Renal cortical epithelial cell (primary cell): ENCODE results near the gene EIF6. TPM values are rescaled to one million over a fixed set of nuclear protein-coding genes. Genes with fewer than 3 reads are reported as not detected.

Experiments used
- DNase-seq: peaks from one replicate; pipeline ENCODE4 v3.0.0-alpha.2; 2011; ENCODE audit warnings: low read depth
- total RNA-seq: library from RNA; depleted of rRNA; stranded (reverse); fragments of >200 nt; gene quantifications from 2 replicates; pipeline ENCODE4 v1.2.3, GENCODE V29; 2014

The EIF6 gene
- total RNA-seq, 1 donor from 2014 or later, result 199 TPM

DNA sequence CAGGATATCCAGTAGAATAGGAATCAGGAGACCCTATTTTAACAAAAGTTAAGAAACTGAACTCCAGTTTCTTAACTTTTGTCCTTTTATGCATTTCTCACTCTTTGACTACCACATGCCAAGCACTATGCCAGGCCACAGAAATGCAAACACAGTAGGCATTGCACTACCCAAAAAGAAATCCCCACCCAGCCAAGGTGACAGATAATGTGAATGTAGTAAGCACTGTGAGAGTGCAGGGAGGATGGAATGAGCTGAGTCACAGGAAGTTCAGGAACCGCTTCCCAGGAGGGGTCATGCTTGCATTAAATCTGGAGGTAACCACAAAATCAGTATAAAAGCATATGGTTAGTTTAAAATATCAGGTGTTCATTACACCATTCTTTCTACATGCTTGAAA is 27.7 kb upstream of the EIF6 start:
- peak; percentile 93 for DNase-seq

DNA sequence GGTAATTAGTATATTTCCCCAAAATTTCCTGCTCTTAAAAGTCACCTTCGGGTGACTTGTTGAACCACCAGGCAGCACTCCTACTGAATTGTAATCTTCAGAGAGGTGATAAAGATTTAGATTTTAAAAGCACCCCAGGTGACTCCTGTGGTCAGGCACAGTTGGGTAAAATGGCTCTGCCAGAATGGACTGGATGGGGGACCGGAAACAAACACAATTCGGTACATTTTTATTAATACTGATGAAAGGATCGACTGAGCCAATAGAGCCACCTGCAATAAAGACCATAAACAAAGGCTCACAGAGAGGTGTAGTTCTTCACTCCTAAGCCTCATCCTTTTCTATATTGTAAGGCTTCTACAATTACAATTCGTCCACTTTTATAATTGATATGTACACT is 27.2 kb upstream of the EIF6 start:
- no peak for DNase-seq

DNA sequence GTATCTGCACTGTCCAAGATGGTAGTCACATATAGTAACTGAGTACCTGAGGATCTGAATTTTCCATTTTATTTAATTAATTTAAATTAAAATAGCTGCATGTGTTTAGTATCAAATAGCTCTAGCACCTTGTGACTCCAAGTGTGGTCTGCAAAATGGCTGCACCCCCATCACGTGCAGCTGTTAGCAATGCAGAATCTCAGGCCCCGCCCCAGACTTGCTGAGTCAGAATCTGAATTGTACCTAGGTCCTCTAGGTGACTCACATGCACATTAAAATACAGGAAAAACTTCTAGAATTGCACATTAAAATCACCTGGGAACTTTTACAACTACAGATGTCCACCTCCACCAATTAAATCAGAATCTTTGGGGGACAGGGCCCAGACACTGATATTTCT is 26.8 kb upstream of the EIF6 start:
- peak; percentile 90 for DNase-seq

DNA sequence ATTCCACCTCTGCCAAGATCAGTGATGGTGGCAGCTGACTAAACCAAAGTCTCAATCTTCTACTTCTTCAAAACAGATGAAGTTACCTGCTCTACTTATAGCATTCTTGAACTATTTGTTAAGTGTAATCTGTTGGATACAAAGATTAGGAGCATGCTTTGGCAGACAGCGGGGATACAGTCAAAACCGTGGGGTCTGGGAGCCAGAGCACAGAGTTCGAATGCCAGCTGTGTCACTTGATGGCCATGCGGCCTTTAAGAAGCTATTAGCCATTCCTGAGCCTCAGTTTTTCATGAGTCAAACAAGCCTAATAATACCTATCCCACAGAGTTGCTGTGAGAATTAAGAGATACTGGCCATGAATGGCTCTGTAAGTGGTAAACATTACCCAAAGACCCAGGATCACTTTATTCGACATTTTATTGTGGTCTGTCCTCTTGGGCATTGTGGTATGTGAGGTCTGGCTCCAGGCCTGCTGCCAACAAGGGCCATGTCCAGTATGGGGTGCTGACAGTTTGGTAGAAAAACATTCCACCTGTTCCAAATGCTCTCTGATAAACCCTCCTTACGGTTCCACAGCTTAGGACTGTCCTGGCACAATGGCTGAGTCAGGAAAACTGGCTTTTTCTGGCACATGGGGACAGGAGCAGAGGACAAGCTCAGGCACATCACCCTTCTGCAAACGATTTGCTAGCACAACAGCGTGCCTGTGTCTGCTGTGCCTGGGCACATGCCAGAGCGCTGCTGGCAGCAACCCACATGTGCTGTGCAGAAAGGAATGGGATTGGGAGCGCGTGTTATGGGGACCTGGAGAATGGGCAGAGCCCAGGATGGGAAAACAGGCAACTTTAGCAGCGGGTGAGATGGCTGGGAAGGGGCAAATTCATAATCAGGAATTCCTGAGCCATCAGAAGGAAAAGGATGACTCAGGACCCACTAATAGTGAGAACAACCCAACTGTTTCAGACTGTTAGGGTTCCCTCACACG is 23.4 kb upstream of the EIF6 start:
- peak; percentile 95 for DNase-seq

DNA sequence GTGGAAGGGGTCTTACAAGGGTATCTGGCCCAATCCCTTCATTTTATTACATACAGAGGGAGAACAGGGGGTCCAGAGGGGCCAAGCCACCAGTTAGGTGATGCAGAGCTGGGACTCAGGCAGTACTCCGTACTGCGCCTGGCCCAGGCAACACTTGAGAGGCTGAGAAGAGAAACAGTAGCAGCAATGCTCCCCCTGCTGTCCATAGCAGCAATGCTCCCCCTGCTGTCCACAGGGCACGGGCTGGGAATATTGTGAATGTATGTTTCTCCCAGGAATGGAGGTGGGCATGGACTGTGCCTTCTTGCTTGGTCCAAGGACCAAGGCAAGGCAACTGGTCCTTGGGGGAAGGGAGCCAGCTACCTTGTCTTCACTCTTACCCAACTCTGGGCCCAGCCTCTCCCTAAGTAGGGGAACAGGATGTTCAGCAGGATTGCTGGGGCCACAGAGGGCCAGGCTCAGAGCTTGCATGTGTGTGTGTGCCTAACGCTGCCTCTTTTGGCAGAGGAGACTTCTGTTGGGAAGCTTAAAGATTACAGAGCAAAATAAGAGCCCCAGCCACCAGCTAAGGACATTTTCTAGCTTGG is 22.5 kb upstream of the EIF6 start:
- peak; percentile 73 for DNase-seq

DNA sequence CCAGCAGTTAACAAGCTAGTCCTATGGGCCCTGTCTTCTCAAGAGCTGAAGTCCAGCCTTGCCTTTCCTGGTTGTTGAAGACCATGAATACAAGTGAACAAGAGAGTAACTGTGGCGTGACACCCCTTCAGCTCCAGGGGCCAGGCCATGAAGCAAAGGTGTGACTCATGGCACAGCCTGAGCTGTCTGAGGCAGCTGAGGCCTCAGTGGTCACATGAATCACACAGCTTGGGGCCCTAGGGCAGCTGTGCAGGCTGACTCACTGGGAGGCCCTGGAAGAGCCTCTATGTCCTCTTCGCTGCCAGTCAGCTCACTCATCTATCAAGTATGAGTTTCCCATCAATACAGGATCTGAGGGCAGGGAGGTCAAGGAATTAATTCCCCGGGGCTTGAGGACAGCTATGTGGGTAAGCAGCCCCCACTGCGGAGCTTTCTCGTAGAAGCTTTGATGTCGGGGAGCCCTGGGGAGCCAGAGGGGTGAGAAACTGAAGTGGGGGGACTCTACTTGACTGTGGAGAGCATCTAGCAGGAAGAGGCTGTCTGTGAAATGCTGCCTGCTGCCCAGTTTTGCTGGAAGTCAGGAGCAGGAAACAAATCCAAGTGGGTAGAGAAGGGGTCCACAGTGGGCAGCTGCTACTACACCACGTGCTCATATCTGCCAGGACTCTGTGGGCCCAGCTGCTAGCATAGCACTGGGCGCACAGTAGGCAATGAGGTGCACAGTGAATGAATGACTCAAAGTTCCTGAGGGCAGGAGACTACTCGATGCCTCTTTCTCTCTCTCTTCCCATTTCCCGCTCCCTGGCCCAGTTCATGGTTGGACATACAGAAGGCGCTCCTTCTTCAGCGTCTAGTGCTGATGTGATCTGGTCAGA is 21.3 kb upstream of the EIF6 start:
- DNase-seq, result peak; percentile 99

DNA sequence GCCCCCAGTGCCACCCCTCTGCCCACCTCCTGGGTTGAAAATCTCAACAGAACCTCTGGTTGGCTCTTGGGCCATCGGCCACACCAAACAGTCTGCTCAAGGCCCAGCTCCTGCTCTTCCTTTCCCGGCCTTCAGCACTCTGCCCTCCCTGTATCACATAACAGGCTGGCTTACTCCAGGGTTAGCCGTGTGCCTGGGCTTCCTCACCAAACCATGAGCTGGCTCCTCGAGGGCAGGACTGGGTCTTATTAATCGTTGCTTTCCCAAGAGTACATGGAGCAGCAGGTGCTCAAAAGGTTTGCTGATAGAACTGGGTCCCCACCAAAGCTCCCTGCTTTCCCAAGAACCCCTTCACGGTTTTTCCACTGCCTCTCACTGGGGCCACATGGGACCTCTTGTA is 20.4 kb upstream of the EIF6 start:
- DNase-seq, result no peak

DNA sequence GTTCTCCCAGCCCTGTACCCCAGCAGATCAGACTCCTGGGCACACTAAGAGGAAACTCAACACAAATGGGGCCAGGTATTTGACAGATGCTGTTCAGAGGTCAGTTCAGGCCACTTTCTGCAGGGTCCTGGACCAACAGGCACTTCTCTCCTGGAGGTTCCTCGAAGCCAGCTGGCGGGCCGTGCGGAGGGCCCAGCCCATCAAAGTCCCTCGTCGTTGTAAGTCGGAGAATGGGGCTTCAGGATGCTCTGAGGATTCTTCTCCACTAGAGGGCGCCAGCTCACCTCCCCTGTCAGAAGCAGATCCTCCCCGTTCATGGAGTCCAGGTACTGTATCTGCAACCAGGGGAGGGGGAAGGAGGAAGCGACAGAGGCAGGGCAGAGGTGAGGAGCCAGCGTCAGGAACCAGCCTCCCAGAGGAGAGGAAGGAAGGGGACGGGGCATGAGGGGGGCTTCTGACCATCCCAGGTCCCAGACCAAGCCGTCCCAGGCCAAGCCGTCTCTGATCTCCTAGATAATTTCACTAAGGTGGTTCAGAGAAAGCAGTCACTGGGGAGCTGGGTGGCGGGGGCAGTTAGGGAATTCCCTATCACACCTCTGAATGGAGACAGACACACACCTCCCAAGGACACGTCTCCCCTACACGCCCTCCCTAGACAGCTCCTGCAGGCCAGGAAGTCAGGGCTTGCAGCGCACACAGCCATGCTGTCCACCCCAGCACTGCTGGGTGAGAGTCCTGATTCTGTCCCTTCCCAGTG is 19.3 kb upstream of the EIF6 start:
- DNase-seq, result peak; percentile 84

DNA sequence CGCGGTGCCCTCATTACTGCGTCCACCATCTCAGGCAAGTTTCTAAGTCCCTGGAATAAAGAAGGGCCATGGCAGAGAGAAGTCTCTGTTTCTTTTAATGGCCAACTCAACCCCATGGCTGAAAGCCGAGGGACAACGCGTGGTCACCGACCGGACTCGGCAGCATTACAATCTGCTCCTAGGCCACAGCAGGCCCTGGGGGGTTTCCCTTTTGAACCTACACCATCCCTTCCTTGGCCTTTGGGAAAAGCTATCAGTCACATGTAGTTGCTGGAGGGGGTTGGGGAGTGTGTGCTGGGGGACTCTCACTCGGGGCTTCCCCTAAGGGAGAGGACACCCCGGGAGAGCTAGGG is 18.8 kb upstream of the EIF6 start:
- DNase-seq, result no peak

DNA sequence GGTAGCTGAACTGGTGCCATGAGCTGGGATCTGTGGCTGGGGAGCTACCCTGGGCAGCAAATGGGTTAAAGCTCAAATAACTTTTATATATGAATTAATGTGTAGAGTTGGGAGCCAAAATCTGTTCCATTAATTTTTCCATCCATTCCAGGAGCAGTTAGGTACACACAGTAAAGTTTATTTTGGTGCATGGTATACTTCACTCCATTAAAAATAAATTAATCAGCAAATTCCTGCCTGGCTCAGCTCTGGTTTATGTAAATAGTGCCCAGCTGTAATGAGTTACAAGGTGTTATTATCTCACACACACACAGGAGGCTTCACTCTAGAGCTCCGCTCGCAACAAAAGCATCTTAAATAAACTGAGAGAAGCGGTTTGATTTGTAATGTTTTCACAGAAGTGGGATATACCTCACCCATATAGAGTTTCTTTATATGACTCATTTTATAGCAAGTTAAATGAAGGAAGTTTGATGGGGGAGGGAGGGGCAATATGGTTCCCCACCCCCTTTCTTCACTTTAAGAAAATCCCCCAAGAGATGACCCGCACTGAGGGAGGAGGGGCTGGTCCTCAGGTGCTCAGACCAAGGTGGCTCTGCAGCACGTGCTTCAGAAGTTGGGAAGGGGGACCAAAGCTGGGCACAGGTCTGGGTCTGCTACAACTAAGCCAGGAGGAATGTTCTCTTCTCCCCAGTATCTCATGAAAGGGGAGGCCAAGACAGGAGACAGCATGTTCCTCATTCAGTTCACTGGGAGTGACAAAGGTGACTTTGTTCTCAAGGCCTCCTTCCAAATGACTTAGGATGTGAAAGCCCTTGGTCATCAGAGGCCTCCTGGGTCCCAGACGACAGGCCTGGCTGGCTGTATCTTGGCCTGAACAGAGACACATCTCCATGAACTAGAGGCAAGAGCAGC is 18.1 kb upstream of the EIF6 start:
- no peak for DNase-seq

DNA sequence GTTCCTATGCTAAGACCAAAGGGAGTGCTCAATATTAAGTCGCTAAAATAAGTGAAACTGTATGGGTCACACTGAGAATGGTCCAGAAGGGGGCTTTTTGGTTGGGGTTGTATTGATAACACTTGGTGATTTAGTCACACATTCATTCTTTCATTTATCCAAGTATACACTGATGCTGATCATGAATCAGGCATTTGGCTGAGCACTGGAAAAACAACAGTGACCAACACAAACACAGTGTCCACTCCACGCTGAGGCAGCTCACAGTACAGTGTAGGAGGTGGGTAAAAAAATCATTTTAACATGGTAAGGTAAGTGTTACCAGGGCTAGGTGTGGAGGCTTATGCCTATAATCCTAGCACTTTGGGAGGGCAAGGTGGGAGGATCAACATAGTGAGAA is 16.9 kb upstream of the EIF6 start:
- no peak for DNase-seq

DNA sequence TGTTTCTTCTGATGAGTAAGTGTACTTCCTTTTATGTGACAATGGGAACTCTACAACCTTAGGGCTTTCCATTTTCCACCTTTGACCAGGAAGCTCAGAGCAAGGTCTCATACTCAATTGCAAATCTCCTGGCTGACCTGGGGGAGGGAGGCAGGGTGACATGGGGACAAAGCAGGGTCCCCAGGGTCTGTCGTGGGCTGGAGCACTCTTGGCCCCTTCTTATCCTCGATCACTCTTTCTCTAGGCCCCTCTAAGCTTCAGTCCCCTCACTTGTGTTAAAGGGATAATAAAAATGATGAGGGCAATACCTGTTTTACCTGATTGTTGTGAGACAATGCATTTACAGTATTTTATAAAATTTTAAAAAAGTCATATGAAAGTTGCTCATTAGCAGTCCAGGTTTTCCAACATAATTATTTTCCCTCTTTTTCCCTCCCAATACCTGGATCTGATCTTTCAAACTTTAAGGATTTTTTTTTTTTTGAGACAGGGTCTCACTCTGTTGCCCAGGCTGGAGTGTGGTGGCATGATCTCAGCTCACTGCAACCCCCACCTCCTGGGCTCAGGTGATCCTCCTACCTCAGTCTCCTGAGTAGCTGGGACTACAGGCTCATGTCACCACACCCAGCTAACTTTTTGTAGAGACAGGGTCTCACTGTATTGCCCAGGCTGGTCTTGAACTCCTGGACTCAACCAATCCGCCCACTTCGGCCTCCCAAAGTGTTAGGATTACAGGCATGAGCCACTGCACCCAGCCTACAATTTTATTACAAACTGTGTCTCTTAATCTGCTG is 16.1 kb upstream of the EIF6 start:
- DNase-seq, result no peak

DNA sequence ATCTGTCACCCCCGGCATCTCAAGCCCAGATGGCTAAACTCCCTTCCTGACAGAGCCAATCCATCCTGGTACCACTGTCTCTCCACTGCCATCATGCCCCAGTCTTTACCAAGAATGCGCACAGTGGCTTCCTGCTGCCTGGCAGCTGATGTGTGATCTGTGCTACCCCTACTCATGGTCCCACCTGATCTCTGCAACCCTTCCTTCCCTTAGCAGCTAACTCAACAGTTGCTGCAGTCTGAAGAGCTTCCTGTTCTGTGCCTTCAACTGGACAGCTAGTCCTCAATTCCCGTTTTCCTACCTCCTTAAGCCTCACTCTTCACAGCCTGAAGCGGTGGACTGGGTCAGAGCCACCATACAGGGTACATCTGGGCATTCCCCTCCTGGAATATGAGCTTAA is 15.2 kb upstream of the EIF6 start:
- no peak for DNase-seq

DNA sequence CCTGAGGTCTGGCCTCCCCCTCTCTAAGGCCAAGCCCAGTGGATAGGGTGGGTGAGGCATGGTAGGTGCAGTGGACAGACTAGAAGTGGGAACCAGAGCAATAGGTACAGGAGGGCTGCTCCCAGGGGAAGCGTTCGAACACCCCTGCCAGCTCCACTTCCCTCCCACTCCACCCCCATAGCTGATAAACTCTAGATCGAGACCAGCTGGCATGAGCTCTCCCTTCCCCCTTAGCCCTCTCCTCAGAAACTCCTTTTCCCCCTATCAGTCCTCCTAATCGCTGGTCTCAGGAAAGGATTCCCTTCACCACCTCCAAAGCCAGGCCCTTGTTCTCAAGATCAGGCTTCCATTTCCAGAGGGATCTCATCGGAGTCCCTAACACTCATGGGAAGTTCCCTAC is 13.7 kb upstream of the EIF6 start:
- no peak for DNase-seq

DNA sequence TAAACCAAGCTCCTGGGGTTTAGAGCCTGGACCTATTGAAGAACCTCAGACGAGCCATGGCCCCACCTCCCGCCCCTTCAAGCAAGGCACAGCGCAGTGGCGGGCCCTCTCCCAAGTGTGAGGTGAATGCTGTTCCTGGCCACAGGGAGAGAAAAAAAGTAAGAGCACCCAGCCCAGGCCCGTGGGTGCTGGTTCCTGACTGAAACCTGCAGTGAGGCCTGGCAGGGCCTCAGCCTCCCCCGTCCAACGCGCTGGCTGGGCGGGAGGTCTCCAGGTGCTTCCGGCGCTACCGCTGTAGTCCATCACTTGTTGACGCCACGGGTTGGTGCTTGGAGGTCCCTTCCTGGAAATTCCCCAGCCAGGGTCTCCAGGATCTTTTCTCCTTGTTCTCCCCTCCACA is 13.2 kb upstream of the EIF6 start:
- DNase-seq, result no peak

DNA sequence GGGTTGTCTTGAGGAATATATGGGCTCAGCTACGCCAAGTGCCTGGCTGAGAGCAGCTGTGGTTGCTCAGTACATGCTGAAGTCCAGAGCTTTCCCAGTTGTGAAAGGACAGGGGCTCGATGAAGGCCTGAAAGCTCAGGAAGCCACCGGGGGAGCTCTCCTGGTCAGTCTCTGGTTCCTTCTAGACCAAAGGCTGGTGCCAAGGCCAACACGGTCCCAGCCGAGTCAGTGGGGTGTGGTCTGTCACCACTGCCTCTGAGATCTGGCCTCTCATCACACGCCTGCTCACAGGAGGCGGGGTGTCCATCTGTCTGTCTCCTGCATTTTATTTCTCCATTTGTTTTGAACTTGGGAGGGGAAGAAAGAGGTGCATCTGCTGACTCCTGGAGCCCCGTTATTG is 12.6 kb upstream of the EIF6 start:
- DNase-seq, result no peak

DNA sequence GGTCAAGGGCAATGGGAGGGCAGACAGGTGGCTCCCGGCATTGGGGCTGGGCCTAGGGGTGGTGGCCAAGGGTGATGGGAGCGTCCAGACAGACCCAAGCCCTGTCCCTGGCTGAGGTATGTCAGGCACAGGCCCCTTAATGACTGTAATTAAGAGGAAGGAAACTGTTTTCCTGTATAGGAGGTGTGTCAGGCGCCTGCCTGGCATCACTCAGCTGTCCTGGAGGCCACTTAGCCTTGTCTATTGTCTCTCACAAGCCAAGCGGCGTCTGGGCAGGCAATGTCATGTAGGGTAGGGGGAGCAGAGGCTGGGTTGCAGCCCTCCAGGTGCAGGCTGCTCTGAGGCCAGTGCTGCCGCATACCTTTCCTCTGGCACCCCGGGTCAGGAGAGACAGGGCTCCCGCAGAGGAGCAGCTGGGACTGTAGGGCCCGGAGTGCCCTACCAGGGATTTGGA is 11.6 kb upstream of the EIF6 start:
- DNase-seq, result no peak

DNA sequence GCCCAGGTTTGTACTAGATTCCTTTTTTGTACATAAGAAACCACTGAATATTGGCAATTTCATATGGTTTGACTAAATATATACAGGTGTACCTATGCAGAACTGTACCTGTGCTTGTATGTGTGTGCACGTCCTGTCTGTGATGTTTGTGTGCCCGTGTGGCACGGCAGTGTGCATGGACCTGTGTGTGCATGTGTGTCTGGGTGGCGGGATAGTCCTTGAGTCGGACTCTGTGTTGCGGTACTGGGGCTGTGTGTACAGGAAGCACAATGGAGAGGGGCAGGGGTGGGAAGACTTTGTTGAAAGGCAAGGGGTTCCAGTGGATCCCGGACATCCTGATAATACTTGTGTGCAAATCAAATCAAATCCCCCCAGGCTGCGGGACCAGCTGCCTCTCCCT is 11.1 kb upstream of the EIF6 start:
- no peak for DNase-seq

DNA sequence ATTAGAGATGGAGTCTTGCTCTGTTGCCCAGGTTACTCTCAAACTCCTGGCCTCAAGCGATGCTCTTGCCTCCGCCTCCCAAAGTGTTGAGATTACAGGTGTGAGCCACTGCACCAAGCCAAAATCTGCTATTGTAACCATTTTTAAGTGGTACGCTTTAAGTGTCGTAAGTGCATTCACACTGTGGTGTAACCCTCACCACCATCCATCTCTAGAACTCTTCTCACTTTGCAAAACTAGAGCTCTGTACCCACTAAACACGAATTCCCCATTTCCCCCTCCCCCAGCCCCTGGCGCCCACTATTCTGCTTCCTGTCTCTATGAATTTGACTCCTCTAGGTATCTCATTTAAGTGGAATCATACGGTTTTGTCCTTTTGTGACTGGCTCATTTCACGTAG is 10.5 kb upstream of the EIF6 start:
- DNase-seq, result no peak

DNA sequence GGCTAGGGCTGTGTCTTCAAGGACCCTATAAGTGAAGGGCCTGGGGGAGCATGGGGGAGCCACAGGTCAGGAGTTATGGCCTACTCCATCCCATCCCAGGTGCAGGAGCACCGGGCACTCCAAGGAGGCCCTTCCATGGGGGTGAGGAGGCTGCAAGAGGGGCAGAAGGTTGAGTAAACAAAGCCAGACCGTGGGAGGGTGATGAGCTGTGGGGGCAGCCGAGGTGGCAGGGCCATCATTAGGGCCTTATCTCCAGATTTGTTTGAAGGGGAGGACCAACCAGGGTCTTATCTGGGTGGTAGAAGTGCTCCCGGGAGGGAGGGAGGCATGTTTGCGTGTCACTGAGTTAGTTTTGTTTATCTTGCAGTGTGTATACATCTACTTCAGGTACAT is 9.7 kb upstream of the EIF6 start:
- DNase-seq, result no peak
